Duodenal mucosa (tissue), 2 donors: ENCODE measurements around the gene MPRIP.
A peak's percentile ranks its signal among the peaks of the same experiment; 100 is the strongest.

Source experiments
- H3K27ac ChIP-seq: one replicate; pipeline ENCODE4 v1.7.0; 2013; ENCODE audit warnings: low read depth, low read length
- H3K27me3 ChIP-seq, 2 donors: one replicate each; pipeline ENCODE4 v1.7.0; 2013; ENCODE audit warnings: low read length in 2 of 2, control low read depth in 1 of 2; ENCODE audit not compliant: insufficient read depth in 2 of 2, control insufficient read depth in 1 of 2
- H3K36me3 ChIP-seq, 2 donors: one replicate each; pipeline ENCODE4 v1.7.0; 2013; ENCODE audit warnings: low read length in 2 of 2, control low read depth in 1 of 2; ENCODE audit not compliant: insufficient read depth in 2 of 2, control insufficient read depth in 1 of 2
- H3K4me1 ChIP-seq, 2 donors: one replicate each; pipeline ENCODE4 v1.7.0; 2013; ENCODE audit warnings: low read length in 2 of 2, control low read depth in 1 of 2; ENCODE audit not compliant: insufficient read depth in 2 of 2, control insufficient read depth in 1 of 2
- H3K4me3 ChIP-seq, 2 donors: one replicate each; pipeline ENCODE4 v1.7.0; 2013; ENCODE audit warnings: low read length in 2 of 2, low read depth in 1 of 2
- H3K9ac ChIP-seq, 2 donors: one replicate each; pipeline ENCODE4 v1.7.0; 2013; ENCODE audit warnings: low read length in 2 of 2, low read depth in 1 of 2
- H3K9me3 ChIP-seq, 2 donors: one replicate each; pipeline ENCODE4 v1.7.0; 2013; ENCODE audit warnings: low read length in 2 of 2, control low read depth in 1 of 2; ENCODE audit not compliant: control insufficient read depth in 1 of 2

MPRIP gene

GRCh38 chr17:17039911-17040310, 2.3 kb upstream of the MPRIP start:
- peaks cover 29 to 33% of the 10 kb centered on the region in 2 donors for H3K4me1 ChIP-seq

GRCh38 chr17:17041018-17041521, 1.2 kb upstream of the MPRIP start:
- Histone ChIP-seq H3K9me3 (no peaks in the 10 kb centered on the region), H3K27ac (no peak overlapping the region), H3K36me3 (no peaks in the 10 kb centered on the region), H3K27me3 (no peaks in the 10 kb centered on the region), H3K4me1 (peaks cover 38 to 44% of the 10 kb centered on the region in 2 donors), H3K9ac (peak overlapping the region in 1 of 2 donors; percentile 77), H3K4me3 (peak overlapping the region; percentile 74 to 78)

More at GRCh38 chr17:17039911-17040310, 2.3 kb upstream of the MPRIP start:
- H3K36me3 ChIP-seq: no peaks in the 10 kb centered on the region
- H3K27ac ChIP-seq: no peak overlapping the region
- no peaks in the 10 kb centered on the region for H3K9me3 ChIP-seq
- no peak overlapping the region for H3K4me3 ChIP-seq
- no peaks in the 10 kb centered on the region for H3K27me3 ChIP-seq
- no peak overlapping the region for H3K9ac ChIP-seq

GRCh38 chr17:17041571-17042383, 480 bp upstream of the MPRIP start:
- peak overlapping the region; percentile 74 to 78 for H3K4me3 ChIP-seq
- H3K27me3 ChIP-seq: no peaks in the 10 kb centered on the region
- H3K36me3 ChIP-seq: no peaks in the 10 kb centered on the region
- peak overlapping the region; percentile 52 to 77 for H3K9ac ChIP-seq
- H3K4me1 ChIP-seq: peaks cover 39 to 44% of the 10 kb centered on the region in 2 donors
- H3K9me3 ChIP-seq: no peaks in the 10 kb centered on the region
- no peak overlapping the region for H3K27ac ChIP-seq

- Histone ChIP-seq H3K4me3 (peak overlapping the region; percentile 81 to 91), H3K36me3 (no peaks in the 10 kb centered on the region), H3K9me3 (no peaks in the 10 kb centered on the region), H3K27ac (peak overlapping the region; percentile 65), H3K4me1 (peaks cover 39 to 48% of the 10 kb centered on the region in 2 donors), H3K9ac (peak overlapping the region; percentile 81 to 89), H3K27me3 (no peaks in the 10 kb centered on the region)
These were observed 699 bp downstream of the MPRIP start for GRCh38 chr17:17042851-17043460.

GRCh38 chr17:17043461-17044271, 1.4 kb downstream of the MPRIP start:
- H3K4me1 ChIP-seq: peaks cover 39 to 48% of the 10 kb centered on the region in 2 donors

GRCh38 chr17:17044846-17045561, 2.7 kb downstream of the MPRIP start:
- no peaks in the 10 kb centered on the region for H3K27me3 ChIP-seq
- peak overlapping the region; percentile 26 for H3K27ac ChIP-seq
- peaks cover 39 to 48% of the 10 kb centered on the region in 2 donors for H3K4me1 ChIP-seq
- H3K9me3 ChIP-seq: no peaks in the 10 kb centered on the region
- H3K36me3 ChIP-seq: no peaks in the 10 kb centered on the region
- H3K9ac ChIP-seq: peak overlapping the region; percentile 81 to 89
- peak overlapping the region; percentile 81 to 91 for H3K4me3 ChIP-seq

More at GRCh38 chr17:17043461-17044271, 1.4 kb downstream of the MPRIP start:
- no peaks in the 10 kb centered on the region for H3K27me3 ChIP-seq
- peak overlapping the region; percentile 65 for H3K27ac ChIP-seq
- H3K36me3 ChIP-seq: no peaks in the 10 kb centered on the region
- peak overlapping the region; percentile 81 to 91 for H3K4me3 ChIP-seq
- H3K9ac ChIP-seq: peak overlapping the region; percentile 81 to 89
- no peaks in the 10 kb centered on the region for H3K9me3 ChIP-seq

GRCh38 chr17:17048106-17048505, 5.8 kb downstream of the MPRIP start:
- Histone ChIP-seq H3K9ac (no peak overlapping the region), H3K4me1 (peaks cover 56 to 63% of the 10 kb centered on the region in 2 donors), H3K9me3 (no peaks in the 10 kb centered on the region), H3K36me3 (no peaks in the 10 kb centered on the region), H3K27ac (no peak overlapping the region), H3K4me3 (no peak overlapping the region), H3K27me3 (no peaks in the 10 kb centered on the region)

- Histone ChIP-seq H3K27me3 (no peaks in the 10 kb centered on the region), H3K9me3 (no peaks in the 10 kb centered on the region), H3K36me3 (peaks cover 0 to 5% of the 10 kb centered on the region in 2 donors), H3K27ac (no peak overlapping the region), H3K9ac (no peak overlapping the region), H3K4me1 (peaks cover 38 to 55% of the 10 kb centered on the region in 2 donors), H3K4me3 (no peak overlapping the region)
These were observed 8.4 kb downstream of the MPRIP start for GRCh38 chr17:17050346-17051345.
